ENCODE measurements around the gene EVA1C.
"Not testable (repeated sequence)": the region's sequence is repeated elsewhere in the genome, so short reads cannot be mapped to it uniquely, and the experiment has no call there.

The EVA1C gene

DNA sequence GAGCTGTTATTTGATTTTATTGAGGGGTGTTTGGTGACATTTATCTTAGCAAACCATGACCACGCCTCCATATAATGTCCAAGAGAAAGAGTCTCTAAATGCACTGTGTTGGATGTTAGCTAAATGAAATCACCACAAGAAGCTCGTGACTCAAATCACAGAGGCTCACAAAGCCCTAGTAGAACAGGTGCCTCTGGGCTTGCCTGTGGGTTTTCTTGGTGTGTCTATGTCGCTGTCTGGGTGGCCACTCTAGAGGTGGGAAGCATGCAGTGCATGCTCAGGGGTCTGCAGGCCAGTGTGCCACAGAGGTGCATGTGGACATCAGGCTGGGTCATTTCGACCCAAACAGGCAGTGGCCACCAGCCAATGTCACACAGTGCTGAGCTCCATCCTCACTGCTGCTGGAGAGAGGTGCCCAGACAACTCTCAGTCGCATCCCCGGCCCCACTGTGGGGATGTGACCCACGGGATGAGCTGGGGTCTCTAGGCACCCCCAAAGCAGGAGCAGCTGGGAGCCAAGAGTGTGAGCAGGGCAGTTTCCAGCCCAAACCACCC is 94.0 kb downstream of the EVA1C start:
- not testable (repeated sequence) for DNase-seq

GRCh38 chr21:32507342-32507919 is 94.9 kb downstream of the EVA1C start:
- no peak for DNase-seq

DNA sequence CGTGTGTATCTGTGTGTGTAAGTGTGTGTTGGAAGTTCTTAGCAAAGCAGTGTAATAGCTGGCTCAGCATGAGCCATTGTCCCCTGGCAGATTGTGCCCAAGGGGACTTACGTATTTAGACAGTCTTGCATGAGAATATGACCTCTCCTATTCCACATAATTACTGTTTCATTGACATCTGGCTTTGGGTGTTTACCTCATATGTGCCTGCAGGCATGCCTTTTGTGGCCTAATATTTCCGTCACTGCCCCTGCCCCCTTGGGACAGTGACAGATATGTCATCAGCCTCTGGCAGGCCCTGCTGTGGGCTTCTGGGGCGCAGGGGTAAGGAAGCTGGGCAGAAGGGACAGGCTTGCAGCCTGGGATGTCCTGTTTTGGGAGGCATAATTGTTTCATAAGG is 95.5 kb downstream of the EVA1C start:
- not testable (repeated sequence) for DNase-seq

- DNase-seq, result no peak
These were observed 96.1 kb downstream of the EVA1C start for GRCh38 chr21:32508558-32508957.

- DNase-seq, result not testable (repeated sequence)
These were observed 96.5 kb downstream of the EVA1C start for GRCh38 chr21:32508975-32509374.

DNA sequence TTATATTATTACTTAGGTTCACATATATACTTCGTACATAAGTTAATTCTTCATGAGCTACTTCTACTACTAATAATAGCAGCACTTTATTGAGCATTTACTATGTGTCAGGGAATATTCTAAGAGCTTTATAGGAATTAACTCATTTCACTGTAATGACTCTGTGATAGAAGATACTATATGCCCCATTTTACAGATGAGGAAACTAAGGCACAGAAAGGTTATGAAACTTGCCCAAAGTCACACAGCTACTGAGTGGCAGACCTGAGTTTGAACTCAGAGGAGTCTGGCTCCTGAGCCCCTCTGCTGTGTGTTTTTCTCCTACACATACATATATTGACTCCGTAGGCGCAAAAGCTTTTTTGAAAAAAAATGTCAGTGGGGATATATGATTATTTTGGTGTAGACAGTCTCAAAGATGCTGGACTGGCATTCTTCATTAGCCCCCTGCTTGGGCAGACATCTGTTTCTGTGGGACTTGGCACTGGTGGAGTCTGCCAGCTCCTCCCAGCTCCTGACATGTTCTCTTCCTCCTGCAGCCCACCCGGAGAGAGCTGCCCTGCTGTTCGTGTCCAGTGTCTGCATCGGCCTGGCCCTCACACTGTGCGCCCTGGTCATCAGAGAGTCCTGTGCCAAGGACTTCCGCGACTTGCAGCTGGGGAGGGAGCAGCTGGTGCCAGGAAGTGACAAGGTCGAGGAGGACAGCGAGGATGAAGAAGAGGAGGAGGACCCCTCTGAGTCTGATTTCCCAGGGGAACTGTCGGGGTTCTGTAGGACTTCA is 102.0 kb downstream of the EVA1C start:
- no peak for DNase-seq

DNA sequence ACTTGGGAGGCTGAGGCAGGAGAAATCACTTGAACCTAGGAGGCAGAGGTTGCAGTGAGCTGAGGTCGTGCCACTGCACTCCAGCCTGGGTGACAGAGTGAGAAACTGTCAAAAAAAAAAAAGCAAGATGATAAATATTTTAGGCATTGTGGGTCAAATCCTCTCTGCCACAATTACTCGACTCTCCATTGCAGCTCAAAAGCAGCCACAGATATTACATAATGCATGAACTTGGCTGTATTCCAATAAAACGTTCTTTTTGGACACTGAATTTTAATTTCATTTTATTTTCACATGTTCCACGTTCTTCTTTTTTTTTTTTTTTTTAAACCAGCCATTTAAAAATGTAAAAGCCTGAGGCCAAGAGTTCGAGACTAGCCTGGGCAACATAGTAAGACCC is 103.4 kb downstream of the EVA1C start:
- DNase-seq, result no peak

DNA sequence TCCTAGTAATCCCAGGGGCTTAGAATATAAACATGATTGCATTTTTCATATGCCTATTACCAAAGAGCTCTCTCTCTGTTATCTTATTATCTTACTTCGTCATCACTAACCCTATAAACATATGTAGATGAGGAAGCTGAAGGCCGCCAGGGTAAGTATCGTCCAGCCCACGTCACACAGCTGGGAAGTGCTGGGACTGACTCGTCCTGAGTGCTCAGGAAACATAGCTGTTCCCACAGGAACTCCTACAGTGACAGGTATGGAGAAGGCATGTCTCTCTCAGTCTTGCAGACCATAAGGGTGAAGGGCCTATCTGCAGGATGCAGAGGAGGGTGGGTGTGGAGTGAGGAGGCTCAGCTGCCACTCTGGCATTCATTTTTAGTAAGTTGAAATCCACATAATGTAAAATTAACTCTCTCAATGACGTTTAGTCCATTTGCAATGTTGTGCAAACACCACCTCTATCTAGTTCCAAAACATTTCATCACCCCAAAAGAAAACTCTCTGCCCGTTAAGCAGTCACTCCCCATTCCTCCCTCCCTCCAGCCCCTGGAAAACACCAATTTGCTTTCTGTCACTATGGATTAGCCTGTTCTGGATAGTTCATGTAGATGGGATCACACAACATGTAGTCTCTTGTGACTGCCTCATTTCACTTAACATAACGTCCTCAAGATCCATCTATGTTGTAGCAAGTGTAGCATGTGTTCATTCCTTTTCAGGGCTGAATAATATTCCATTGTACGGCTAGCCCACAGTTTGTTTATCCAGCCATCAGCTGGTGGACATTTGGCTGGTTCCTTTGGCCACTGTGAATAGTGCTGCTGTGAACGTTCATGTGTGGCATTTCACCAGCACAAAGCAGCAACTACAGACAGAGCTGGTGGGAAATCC is 104.5 kb downstream of the EVA1C start:
- peak; percentile 30 to 36 for DNase-seq

DNA sequence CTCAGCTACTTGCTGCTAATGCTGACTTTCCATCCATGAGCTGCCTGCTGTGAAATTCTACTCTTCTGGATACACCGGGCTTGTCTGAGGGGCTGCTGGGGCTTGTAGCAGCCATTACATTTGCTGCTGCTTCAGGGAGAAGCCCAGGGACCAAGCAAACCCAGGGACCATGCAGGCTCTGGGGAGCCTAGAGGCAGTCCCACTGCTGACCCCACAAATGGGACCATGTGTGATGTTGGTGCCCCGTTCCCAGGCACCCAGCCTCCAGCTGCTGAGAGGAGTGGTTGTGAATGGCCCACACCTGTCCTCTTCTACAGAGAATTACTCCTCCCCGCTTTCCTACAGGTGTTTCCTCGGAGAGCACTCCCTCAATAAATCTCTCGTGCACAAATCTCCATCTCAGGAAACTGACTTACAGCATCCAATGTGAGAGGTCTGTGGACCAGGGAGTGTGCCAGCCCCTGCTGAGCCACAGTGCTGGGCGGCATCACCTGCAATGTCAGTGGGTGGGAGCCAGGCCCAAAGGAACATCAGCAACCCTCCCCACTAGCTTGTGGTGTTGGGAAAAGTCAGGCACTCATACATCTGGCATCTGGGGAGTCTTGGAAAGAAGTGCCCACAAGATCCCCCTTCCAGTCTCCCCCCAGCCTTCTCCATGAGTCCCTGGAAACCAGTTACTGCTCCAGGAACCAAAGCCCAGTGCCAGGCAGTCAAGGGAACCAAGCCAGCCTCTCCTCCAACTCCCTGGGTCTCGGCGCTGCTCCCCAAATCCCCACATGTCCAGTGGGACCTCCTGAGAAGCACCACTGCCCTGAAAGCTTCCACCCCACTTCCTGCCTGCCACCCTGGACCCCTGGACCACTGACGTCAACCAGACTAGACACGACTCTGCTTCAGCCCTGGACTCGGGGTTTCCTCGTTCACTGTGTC is 107.7 kb downstream of the EVA1C start:
- no peak for DNase-seq

DNA sequence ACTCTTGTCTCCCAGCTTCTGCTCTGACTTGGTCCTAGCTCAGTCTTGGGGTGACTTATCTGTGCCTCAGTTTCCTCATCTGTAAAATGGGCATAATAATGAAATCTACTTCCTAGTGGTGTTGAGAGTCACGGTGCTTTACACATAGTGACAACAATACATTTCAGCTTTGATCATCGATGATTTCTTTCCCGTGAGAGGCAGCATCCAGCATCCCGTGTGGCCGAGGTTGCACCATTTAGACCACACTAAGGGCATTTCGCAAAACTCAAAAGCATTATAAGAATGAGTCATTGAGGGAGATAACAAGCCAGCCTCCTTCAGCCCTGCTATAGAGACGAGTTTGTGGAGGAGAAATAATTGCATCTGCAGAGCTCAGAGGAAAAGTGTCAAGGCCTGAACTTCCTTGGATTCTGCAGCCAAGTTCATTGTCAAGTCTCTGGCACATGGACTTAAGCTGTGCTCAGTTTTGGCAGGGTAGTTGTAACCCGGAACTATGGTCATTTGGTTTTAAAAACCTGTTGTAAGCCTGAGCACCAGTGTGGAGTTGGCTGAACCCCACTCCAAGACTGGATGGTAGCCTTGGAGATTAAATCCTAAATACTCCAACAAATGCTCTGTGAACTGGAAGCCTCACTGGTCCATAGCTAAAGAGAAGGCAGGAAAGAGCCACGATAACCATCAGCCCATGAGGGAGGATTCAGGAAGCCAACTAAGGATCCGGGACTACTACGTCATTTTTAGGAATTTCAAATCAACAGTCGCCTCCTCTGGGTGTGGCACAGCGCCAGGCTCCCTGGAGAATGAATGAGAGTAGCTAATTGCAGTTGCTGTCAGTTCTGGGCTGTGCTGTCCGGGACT is 108.6 kb downstream of the EVA1C start:
- DNase-seq, result peak; percentile 16 to 18

GRCh38 chr21:32521736-32522355 is 109.3 kb downstream of the EVA1C start:
- DNase-seq, result no peak

DNA sequence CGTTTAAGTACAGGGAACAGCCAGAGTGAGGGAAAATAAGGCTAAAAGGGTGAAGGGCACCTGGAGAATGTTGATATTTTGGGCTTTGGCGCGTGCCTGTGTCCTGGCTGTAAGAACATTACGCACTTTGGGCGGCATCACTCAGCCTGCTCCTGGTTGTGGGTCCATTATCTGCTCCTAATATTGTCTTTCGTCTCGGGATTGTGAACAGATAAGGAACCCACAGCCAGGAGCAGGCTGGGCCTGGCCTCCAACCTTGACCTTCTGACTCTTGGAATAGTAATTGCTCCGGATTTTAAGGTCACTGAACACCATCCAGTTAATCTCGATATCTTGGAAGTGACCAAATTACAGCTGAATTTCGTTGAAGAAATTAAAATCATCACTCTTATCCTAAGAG is 111.0 kb downstream of the EVA1C start:
- no peak for DNase-seq

DNA sequence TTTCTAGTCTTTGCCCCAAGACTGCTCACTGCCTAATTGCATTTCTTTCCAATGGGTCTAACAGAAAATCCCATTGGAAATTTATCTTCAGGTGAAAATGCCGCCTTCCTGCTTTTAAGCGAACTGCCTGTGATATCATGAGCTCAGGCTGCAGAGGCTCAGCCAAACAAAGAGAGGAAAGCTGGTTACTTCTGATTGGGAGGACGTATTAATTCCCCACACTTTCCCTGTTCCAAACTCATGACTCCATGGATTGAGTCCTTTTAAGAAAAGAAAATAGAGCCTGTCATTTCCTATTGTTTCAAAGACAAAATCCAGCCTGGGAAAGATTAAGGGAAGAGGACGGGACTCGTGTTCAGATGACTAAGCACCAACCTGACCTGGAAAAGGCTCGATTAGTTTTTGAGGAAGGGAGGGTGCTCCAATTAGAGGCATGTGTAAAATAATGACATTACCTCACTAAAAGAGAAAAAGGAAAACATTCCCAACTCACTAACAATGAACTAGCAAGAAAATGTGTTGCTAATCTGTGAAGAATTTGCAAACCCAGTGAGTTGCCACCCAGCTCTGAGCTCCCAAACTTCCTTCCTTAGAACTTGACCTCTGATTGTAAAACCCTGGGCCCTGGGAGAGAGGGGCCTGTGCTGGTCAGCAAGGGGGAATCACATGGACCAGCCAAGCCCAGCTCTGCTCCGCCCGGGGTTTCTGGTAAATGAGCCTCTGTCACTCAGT is 111.6 kb downstream of the EVA1C start:
- DNase-seq, result no peak

- no peak for DNase-seq
These were observed 112.8 kb downstream of the EVA1C start for GRCh38 chr21:32525282-32525681.

GRCh38 chr21:32529679-32530078 is 117.2 kb downstream of the EVA1C start:
- no peak for DNase-seq

DNA sequence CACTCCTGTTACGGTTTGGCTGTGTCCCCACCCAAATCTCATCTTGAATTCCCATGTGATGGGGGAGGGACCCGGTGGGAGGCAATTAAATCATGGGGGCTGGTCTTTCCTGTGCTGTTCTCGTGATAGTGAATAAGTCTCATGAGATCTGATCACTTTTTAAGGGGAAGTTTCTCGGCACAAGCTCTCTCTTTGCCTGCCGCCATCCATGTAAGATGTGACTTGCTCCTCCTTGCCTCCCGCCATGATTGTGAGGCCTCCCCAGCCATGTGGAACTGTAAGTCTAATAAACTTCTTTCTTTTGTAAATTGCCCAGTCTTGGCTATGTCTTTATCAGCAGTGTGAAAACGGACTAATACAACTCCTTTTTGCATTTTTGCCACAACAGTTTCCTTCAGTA is 118.3 kb downstream of the EVA1C start:
- not testable (repeated sequence) for DNase-seq

GRCh38 chr21:32531561-32531960 is 119.1 kb downstream of the EVA1C start:
- DNase-seq, result not testable (repeated sequence)

GRCh38 chr21:32532636-32533035 is 120.1 kb downstream of the EVA1C start:
- DNase-seq, result no peak

DNA sequence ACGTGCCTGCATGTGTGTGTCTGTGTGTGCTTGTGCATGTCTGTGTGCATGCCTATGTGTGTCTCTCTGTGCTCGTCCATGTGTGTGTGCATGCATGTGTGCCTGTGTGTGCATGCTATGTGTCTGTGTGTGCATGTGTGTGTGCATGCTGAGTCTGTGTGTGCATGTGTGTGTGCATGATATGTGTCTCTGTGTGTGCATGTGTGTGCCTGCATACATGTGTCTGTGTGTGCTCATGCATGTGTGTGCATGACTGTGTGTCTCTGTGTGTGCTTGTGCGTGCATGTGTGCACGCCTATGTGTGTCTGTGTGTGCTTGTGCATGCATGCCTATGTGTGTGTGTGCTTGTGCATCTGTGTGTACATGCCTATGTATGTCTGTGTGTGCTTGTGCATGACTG is 120.5 kb downstream of the EVA1C start:
- DNase-seq, result no peak

DNA sequence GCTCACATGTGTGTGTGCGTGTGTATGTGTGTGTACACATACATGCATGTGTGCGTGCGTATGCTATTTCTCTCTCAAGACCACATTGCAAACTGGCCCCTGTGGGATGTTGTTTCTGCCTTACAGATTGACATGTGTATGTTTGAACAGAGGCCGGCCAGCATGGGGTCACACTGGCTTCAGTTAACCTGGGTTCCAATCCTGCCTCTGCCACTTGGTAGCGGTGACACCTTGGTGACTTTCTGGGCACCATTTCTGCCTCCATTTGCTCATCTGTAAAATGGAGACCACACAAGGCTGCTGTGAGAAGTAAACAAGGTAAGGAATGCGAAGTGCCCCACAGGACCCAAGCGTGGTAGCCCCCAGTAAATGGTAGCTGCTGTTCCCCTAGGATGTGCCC is 121.1 kb downstream of the EVA1C start:
- no peak for DNase-seq

All from inflammatory macrophage (primary cell).